HG03135 (cell line): Measurements from ENCODE around the gene C17orf107.
A peak's percentile ranks its signal among the peaks of the same experiment; 100 is the strongest.

Experiments
- ATAC-seq: cut with Tn5 transposase; IDR thresholded peaks from one replicate; pipeline ENCODE4 v1.9.1; 2021; ENCODE audit warnings: mild to moderate bottlenecking, moderate library complexity; ENCODE audit not compliant: unreplicated experiment

The C17orf107 gene

DNA sequence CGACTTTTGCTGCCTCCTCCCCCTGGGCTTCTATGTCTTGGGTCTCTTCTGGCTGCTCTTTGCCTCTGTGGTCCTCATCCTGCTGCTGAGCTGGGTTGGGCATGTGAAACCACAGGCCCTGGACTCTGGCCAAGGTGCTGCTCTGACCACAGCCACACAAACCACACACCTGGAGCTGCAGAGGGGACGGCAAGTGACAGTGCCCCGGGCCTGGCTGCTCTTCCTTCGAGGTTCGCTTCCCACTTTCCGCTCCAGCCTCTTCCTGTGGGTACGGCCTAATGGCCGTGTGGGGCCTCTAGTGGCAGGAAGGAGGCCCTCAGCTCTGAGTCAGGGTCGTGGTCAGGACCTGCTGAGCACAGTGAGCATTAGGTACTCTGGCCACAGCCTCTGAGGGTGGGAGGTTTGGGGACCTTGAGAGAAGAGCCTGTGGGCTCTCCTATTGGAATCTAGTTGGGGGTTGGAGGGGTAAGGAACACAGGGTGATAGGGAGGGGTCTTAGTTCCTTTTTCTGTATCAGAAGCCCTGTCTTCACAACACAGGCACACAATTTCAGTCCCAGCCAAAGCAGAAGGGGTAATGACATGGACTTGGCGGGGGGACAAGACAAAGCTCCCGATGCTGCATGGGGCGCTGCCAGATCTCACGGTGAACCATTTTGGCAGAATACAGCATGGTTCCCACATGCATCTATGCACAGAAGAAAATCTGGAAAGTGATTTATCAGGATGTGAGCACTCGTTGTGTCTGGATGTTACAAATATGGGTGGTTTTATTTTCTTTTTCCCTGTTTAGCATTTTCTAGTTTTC, 35.0 kb downstream of the C17orf107 start:
- ATAC-seq, result no peak

DNA sequence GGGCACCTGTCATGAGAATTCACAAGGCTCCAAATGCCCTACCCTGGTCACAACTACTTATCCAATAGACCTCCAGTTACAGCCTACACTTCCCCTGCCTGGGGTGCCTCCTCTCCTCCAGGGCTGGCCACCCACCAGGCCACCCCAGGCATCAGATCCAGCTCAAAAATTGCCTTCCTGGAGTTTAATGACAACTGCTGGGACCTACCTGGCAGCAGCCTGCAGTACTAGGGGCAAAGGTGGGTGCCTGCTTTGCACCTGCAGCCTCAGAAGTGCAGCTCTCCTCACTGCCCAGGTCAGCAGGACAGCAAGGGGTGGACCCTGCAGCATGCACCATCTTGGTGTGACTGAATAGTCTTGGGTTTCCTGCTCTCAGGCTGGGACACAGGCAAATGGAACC, 36.3 kb downstream of the C17orf107 start:
- no peak for ATAC-seq

- no peak for ATAC-seq
Observed at GRCh38 chr17:4936436-4936835, 37.1 kb downstream of the C17orf107 start.

DNA sequence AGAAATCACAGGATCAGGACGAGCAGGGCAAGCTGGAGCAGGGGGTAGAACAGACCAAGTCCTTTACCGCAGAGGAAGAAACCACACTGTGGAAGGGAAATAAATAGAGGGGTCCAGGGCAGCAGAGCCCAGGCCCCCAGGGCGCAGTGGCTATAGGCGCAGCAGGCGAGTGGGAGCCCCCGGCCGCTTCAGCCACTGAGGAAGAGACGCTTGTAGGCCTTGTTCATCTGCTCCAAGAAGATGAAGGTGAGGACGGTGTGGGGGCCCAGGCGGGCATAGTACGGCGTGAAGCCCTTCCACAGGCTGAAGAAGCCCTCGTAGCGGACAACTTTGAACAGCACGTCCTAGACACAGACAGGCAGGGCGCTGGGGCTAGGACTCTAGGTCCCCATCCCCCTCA, 38.2 kb downstream of the C17orf107 start:
- no peak for ATAC-seq

- ATAC-seq, result no peak
Observed at GRCh38 chr17:4938069-4938491, 38.7 kb downstream of the C17orf107 start.

- no peak for ATAC-seq
Observed at GRCh38 chr17:4938688-4939545, 39.6 kb downstream of the C17orf107 start.

DNA sequence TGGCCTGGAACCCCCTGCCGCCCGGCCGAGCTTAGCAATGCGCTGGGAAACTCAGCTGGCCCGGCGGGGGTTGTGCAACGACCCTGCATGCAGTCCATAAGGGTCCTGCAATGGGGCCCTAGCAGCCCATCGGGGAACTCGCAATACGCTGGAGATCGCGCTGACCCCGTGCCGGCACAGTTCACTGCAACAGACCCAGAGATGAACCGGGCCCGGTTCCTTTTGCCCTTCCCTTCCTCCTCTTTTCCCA, 40.1 kb downstream of the C17orf107 start:
- peak; percentile 1 for ATAC-seq

GRCh38 chr17:4939796-4940554, 40.6 kb downstream of the C17orf107 start, which contains the start of the genes RNF167 and SLC25A11:
Gene RNF167 (plus strand): TSS chr17:4940268. CDS start chr17:4940910, 642 bp downstream.
Gene SLC25A11 (minus strand): TSS chr17:4940046. CDS start chr17:4939910, 136 bp downstream.
- ATAC-seq, result peak; percentile 72

GRCh38 chr17:4940555-4941318, 41.4 kb downstream of the C17orf107 start:
- no peak for ATAC-seq

GRCh38 chr17:4941319-4941610, 41.9 kb downstream of the C17orf107 start:
- ATAC-seq, result no peak

GRCh38 chr17:4942760-4943508, 43.6 kb downstream of the C17orf107 start:
- no peak for ATAC-seq

GRCh38 chr17:4944163-4944553, 44.8 kb downstream of the C17orf107 start:
- ATAC-seq, result no peak

GRCh38 chr17:4944554-4945175, 45.3 kb downstream of the C17orf107 start:
- ATAC-seq, result no peak

DNA sequence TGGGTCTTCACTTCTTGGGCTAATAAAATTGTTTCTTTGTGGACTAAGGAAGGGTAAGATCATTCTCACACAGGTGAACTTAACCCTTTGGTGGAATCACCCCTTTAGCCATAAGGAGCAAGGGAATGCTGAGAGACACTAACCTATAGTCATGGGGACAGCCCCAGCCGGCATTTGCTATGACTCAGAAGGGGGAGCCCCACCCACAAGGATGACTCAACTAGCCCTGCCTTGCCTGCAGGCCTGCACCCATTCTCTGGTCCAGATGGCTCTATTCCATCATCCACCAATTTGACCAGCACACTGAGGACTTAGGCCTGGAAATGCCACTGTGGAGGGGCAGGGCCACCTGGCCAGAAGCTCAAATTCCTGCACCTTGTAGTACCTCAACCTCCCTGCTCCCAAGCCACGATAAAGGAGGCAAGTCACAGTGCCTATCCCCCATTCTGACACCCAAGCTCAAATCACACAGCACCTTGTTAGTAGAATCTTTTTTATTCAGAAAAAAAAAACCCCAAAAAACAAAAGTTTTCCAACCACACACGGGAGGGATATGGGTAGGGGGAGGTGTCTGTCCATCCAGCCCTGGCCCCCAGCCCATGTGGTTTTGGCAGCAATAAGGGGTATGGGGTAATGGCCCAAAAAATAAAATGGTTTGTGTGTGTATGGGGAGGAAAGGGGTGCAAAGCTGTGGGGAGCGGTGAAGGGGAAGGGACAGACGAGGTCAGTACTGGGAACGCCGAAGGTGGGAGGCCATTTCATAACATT, 46.0 kb downstream of the C17orf107 start:
- no peak for ATAC-seq

GRCh38 chr17:4945944-4946280, 46.6 kb downstream of the C17orf107 start:
- ATAC-seq, result no peak

DNA sequence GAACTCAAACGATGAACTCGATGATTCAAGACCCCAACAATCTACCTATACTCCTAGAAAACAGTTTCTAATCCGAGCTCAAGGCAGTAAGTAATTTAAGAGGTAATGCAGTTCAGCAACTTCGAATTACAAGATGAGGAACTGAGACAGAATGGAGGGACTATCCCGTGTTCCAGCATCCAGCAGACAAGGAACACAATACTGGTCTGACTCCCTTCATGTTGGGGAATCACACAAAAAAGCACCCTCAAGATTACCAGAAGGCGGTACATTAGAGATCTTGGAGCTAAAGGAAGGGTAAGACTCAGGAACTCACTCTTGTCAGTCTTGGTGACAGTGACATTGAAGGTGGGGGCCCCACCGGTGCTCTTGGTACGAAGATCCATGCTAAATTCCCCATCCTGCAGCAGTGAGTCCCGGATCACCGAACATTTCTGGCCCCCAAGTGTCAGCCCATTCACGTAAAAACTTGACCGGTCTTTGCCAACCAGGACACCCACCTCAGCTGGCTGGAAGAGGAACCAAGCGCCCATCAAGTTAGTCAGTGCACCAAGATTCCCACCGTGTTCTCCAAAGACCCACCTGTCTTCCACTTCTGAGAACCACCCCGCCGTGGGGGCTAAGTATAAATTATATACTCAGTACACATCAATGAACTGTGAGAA, 47.1 kb downstream of the C17orf107 start:
- ATAC-seq, result no peak

- ATAC-seq, result no peak
Observed at GRCh38 chr17:4947010-4947410, 47.7 kb downstream of the C17orf107 start.

DNA sequence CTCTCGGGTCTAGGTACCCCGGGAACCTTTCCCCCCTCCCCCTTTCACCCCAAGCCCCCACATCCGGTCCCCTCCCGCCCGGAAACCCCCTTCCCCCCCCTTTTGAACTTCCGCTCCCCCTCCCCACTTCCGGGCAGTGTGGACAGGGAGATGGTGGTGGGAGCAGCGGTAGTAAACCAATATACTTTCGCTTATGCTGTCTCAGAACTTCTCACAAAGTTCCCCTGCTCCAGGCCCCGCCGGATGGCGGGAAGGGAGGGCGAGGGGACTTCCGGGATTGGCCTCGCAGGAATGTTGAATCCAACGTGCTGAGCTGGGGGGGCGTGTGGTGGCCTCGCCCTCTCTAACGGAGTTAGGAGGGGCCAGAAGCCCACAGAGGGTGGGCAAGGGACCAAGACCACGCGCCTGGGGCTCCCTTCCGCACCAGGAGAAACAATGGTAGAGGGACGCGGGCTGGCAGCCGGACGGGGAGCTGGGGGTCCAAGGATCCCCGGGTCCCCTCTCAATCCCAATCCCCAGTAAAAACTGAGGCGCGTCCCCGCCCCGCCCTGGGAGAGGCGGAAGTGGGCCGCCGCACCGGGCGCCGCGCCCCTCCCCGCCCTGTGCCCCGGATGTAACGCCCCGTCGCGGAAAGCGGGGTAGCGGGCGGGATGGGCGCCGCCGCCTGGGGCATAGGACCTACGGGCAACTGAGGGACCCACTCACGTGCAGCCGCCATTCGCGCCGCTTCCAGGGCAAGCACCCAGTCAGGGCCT, 48.3 kb downstream of the C17orf107 start:
- ATAC-seq, result no peak
